ENCODE data around the gene CEP131.

- TF ChIP-seq CTCF (IDR thresholded peaks at IDR 0.05; ENCODE audit: poor library complexity, severe bottlenecking) = no peak
- no peak for TF ChIP-seq TAF1 (IDR thresholded peaks at IDR 0.05; ENCODE audit: low read depth)
- no peak for TF ChIP-seq EZH2 (IDR thresholded peaks at IDR 0.05; ENCODE audit: borderline replicate concordance, insufficient read depth, low read length, poor library complexity, severe bottlenecking)
- no peak for TF ChIP-seq REST (IDR thresholded peaks at IDR 0.05; ENCODE audit: borderline replicate concordance)
- no peak for TF ChIP-seq POLR2AphosphoS5 (IDR thresholded peaks at IDR 0.05)
- no peak for TF ChIP-seq EP300 (conservative IDR thresholded peaks at IDR 0.05; ENCODE audit: poor library complexity, severe bottlenecking)
- TF ChIP-seq MXI1 (conservative IDR thresholded peaks at IDR 0.05; ENCODE audit: poor library complexity, severe bottlenecking) = no peak
- TF ChIP-seq SMC3 (conservative IDR thresholded peaks at IDR 0.05; ENCODE audit: poor library complexity) = no peak
These were observed 82.7 kb downstream of the CEP131 start for GRCh38 chr17:81140018-81140417.
